ENCODE results near the gene FYCO1.

GRCh38 chr3:45881078-45882022 is 114.3 kb downstream of the FYCO1 start:
- TF ChIP-seq CTCF (optimal IDR thresholded peaks at IDR 0.05 in 1 of 3, IDR thresholded peaks at IDR 0.05 in 1 of 3, conservative IDR thresholded peaks at IDR 0.05 in 1 of 3; ENCODE audit: extremely low read depth in 1 of 3, insufficient read depth in 2 of 3, low read length in 3 of 3) (no peak), EZH2 (IDR thresholded peaks at IDR 0.05; ENCODE audit: low read length) (no peak)
